ENCODE data around the gene ECI1. TPM values are rescaled to one million over a fixed set of nuclear protein-coding genes. Genes with fewer than 3 reads are reported as not detected.

The ECI1 gene
- total and polyA plus RNA-seq, 2 of the 13 experiments (the other 11 are each of a cell fraction or from before 2014, with no cell fraction given), result 82.0 to 102 TPM

- Histone ChIP-seq H3K27ac (ENCODE audit: extremely low read length, insufficient read depth, low read length) (peak within 1 kb of the TSS; percentile 89), H3K4me3 (replicated peaks in 1 of 3; ENCODE audit: insufficient read depth in 1 of 3, low read depth in 2 of 3, low read length in 3 of 3) (peak within 1 kb of the TSS; percentile 71 to 96 (median 83)), H3K36me3 (replicated peaks in 1 of 2; ENCODE audit: control insufficient read depth in 1 of 2, insufficient read depth in 2 of 2, low read length in 2 of 2) (peaks cover 2 to 13% of the 10 kb centered on the region in 2 experiments; a peak in 3 of 5 replicates), H3K4me1 (ENCODE audit: insufficient read depth, low read length) (peaks cover 33% of the 10 kb centered on the region), H3K27me3 (ENCODE audit: control insufficient read depth in 1 of 2, insufficient read depth in 2 of 2, low read length in 2 of 2) (0 out of 5 replicates have a peak, but pooled peaks cover 0 to 1% of the 10 kb centered on the region in 2 experiments), H4K20me1 (ENCODE audit: insufficient read depth, low read length) (no peaks in the 10 kb centered on the region), H3K9ac (ENCODE audit: insufficient read depth, low read depth, low read length) (peak within 1 kb of the TSS; percentile 97), H3K79me2 (ENCODE audit: insufficient read depth, low read length) (peaks cover 8% of the 10 kb centered on the region), H3K4me2 (ENCODE audit: low read depth, low read length) (peak within 1 kb of the TSS; percentile 99), H2AFZ (ENCODE audit: low read length) (peak within 1 kb of the TSS; percentile 71), H3K9me3 (ENCODE audit: low read length) (no peaks in the 10 kb centered on the region)
- in situ Hi-C loops (cut with HindIII; ENCODE audit: extremely low pct_ligation_motif_present, low pct_unique_long_range_greater_than_20kb), result no loop called here
- intact Hi-C loops (cut with micrococcal nuclease; ENCODE audit: unreplicated experiment), result no loop called here
- ATAC-seq, result peak; percentile 52
- CTCF ChIA-PET (ENCODE audit: low intra/inter-chr PET ratio, low total read pairs), result no interaction called here
- no peak for FAIRE-seq
- POLR2A ChIA-PET, result interaction anchor here (0.8 to 4.3 kb wide), 6 partner anchors 9 to 50 kb away, joined by 3 to 18 read pairs (median 10); partner anchors contain the start of genes E4F1, ECI1, PGP and TRAF7
- DNase-seq (ENCODE audit: low spot score), result peak; percentile 65
- under 1% methylated on average over 33 of the region's 93 CpGs for WGBS (ENCODE audit: low lambda C conversion rate)
- BruUV-seq (replicated peaks), result no TSS peak
- TF ChIP-seq ZNF691 (CRISPR knock-in tag; IDR thresholded peaks at IDR 0.05; ENCODE audit: borderline replicate concordance, low read depth), result peak; percentile 74; the same call in 1 of the 2 replicates
- 0 out of 2 replicates have a peak, but pooled peaks have one; percentile 33 for TF ChIP-seq CREB3 (CRISPR knock-in tag; IDR thresholded peaks at IDR 0.05)
- peak; percentile 77 for TF ChIP-seq ATF2 (CRISPR knock-in tag; IDR thresholded peaks at IDR 0.05)
- TF ChIP-seq LBX2 (CRISPR knock-in tag; IDR thresholded peaks at IDR 0.05; ENCODE audit: borderline replicate concordance), result peak; percentile 88; the same call in 1 of the 2 replicates
- no peak for TF ChIP-seq CERS6 (CRISPR knock-in tag; IDR thresholded peaks at IDR 0.05)
- TF ChIP-seq AHR (CRISPR knock-in tag; IDR thresholded peaks at IDR 0.05), result peak; percentile 89; the same call in 1 of the 2 replicates
- TF ChIP-seq REL (CRISPR knock-in tag; conservative IDR thresholded peaks at IDR 0.05), result 0 out of 2 replicates have a peak, but pooled peaks have one; percentile 27
- peak; percentile 62; the same call in 1 of the 2 replicates for TF ChIP-seq ZSCAN9 (CRISPR knock-in tag; IDR thresholded peaks at IDR 0.05; ENCODE audit: borderline replicate concordance)
- TF ChIP-seq GATAD2A (CRISPR knock-in tag; IDR thresholded peaks at IDR 0.05), result peak; percentile 28; the same call in 1 of the 2 replicates
- peak; percentile 68 for TF ChIP-seq ZNF501 (CRISPR knock-in tag; IDR thresholded peaks at IDR 0.05)
- no peak for TF ChIP-seq ZNF557 (CRISPR knock-in tag; IDR thresholded peaks at IDR 0.05)
- TF ChIP-seq NR2F2 (IDR thresholded peaks at IDR 0.05; ENCODE audit: borderline replicate concordance, low read depth), result peak; percentile 3; the same call in 1 of the 2 replicates
- no peak for TF ChIP-seq ZSCAN29 (CRISPR knock-in tag; conservative IDR thresholded peaks at IDR 0.05)
- 0 out of 2 replicates have a peak, but pooled peaks have one; percentile 68 for TF ChIP-seq MYNN (CRISPR knock-in tag; IDR thresholded peaks at IDR 0.05; ENCODE audit: low read depth)
- 0 out of 2 replicates have a peak, but pooled peaks have one; percentile 8 for TF ChIP-seq E2F1 (CRISPR knock-in tag; IDR thresholded peaks at IDR 0.05)
- peak; percentile 86 for TF ChIP-seq KAT8 (CRISPR knock-in tag; IDR thresholded peaks at IDR 0.05)
- peak; percentile 71; the same call in 1 of the 2 replicates for TF ChIP-seq MAX (IDR thresholded peaks at IDR 0.05)
Measured at GRCh38 chr16:2205104-2205966, 46.1 kb downstream of the ECI1 start, which contains the start of gene MLST8. MLST8 (plus strand) TSS chr16:2205454; CDS start chr16:2206086, 632 bp downstream.

Data from HepG2 (cell line).